Endothelial cell of umbilical vein (primary cell): Measurements from ENCODE around the gene LTBP1. TPM values are rescaled to one million over a fixed set of nuclear protein-coding genes. Genes with fewer than 3 reads are reported as not detected.
"Not testable (repeated sequence)": the region's sequence is repeated elsewhere in the genome, so short reads cannot be mapped to it uniquely, and the experiment has no call there.

ENCODE experiments used
- BruUV-seq: library from RNA; stranded (reverse); fragments of 400-500 nt; replicated peaks from 2 replicates; lab custom pipeline; 2021; lab: Mats Ljungman, UMichigan
- CTCF ChIA-PET: fragments of 300-600, 350-600 bp; sonication (Branson Sonifier 250); formaldehyde crosslinking; loops from one replicate; lab custom pipeline; 2021; ENCODE audit warnings: antibody characterized with exemption, inconsistent platforms; lab: Charles Lee
- POLR2A ChIA-PET: fragments of 300-600, 350-600 bp; sonication (Branson Sonifier 250); formaldehyde crosslinking; loops from one replicate; lab custom pipeline; 2021; ENCODE audit warnings: antibody characterized with exemption, inconsistent platforms; lab: Charles Lee
- DNase-seq: peaks from one replicate; pipeline ENCODE4 v3.0.0-alpha.2; 2011; ENCODE audit warnings: low read depth, low spot score
- FAIRE-seq: peaks from 2 replicates; lab custom pipeline; 2011; peaks lifted over from hg19 to GRCh38; lab: Jason Lieb, UNC
- H2AFZ ChIP-seq: 2 replicates; pipeline ENCODE4 v1.6.0; 2012; ENCODE audit warnings: low read depth, low read length, control low read depth, inconsistent platforms
- H3K27ac ChIP-seq: 2 replicates; pipeline ENCODE4 v1.5.1; 2011; ENCODE audit warnings: low read depth, mild to moderate bottlenecking, control low read depth, low read length, moderate library complexity; ENCODE audit not compliant: insufficient read depth
- H3K27me3 ChIP-seq, 2 experiments: 2 replicates each; pipeline versions ENCODE4 v1.6.0 to v1.6.1; 2011; ENCODE audit warnings: low read length in 2 of 2, mixed read lengths in 1 of 2; ENCODE audit not compliant: control insufficient read depth in 2 of 2, insufficient read depth in 2 of 2
- H3K36me3 ChIP-seq, 2 experiments: 2 replicates in 1 of 2; 3 replicates in 1 of 2; pipeline ENCODE4 v1.5.1; 2011; ENCODE audit warnings: low read length in 2 of 2, mild to moderate bottlenecking in 1 of 2, moderate library complexity in 1 of 2; ENCODE audit not compliant: control insufficient read depth in 2 of 2, insufficient read depth in 2 of 2; ENCODE audit errors: extremely low read depth in 1 of 2
- H3K4me1 ChIP-seq: 3 replicates; pipeline ENCODE4 v1.5.1; 2011; ENCODE audit warnings: mild to moderate bottlenecking, low read length; ENCODE audit not compliant: control insufficient read depth, insufficient read depth; ENCODE audit errors: extremely low read depth
- H3K4me2 ChIP-seq: 2 replicates; pipeline ENCODE4 v1.6.1; 2011; ENCODE audit warnings: low read length, control low read depth, mixed read lengths; ENCODE audit not compliant: insufficient read depth
- H3K4me3 ChIP-seq, 3 experiments: fragments of 200-600 bp in 1 of 3; sonication (generic), shearing (Covaris generic) in 1 of 3; replicated peaks in 1 of 3; 2 replicates each; pipeline ENCODE4 v1.5.1; 2011 to 2016; ENCODE audit warnings: control low read depth in 3 of 3, low read length in 3 of 3, mild to moderate bottlenecking in 2 of 3, inconsistent platforms in 1 of 3, low read depth in 1 of 3, moderate library complexity in 1 of 3; ENCODE audit not compliant: insufficient read depth in 1 of 3
- H3K79me2 ChIP-seq: 2 replicates; pipeline ENCODE4 v1.6.0; 2012; ENCODE audit warnings: low read length, inconsistent platforms; ENCODE audit not compliant: control insufficient read depth, insufficient read depth
- H3K9ac ChIP-seq: replicated peaks from 2 replicates; pipeline ENCODE3; 2011; ENCODE audit warnings: low read length, control low read depth; ENCODE audit not compliant: insufficient read depth; ENCODE audit errors: extremely low read depth
- H3K9me1 ChIP-seq: replicated peaks from 3 replicates; pipeline ENCODE4 v1.6.0; 2011; ENCODE audit warnings: mild to moderate bottlenecking, low read length; ENCODE audit not compliant: control insufficient read depth, insufficient read depth; ENCODE audit errors: extremely low read depth
- H3K9me3 ChIP-seq: replicated peaks from 2 replicates; pipeline ENCODE4 v1.5.1; 2012; ENCODE audit warnings: low read length, inconsistent platforms; ENCODE audit not compliant: control insufficient read depth, insufficient read depth
- H4K20me1 ChIP-seq: replicated peaks from 2 replicates; pipeline ENCODE3; 2011; ENCODE audit warnings: mild to moderate bottlenecking, low read length; ENCODE audit not compliant: control insufficient read depth, insufficient read depth; ENCODE audit errors: extremely low read depth
- CTCF ChIP-seq, 2 donors: IDR thresholded peaks; 1 replicate in 1 of 2; 2 replicates in 1 of 2; pipeline ENCODE4 v1.5.1; 2011; ENCODE audit warnings: low read length in 2 of 2, mild to moderate bottlenecking in 2 of 2, moderate library complexity in 2 of 2, control low read depth in 1 of 2, inconsistent platforms in 1 of 2, low read depth in 1 of 2; ENCODE audit not compliant: insufficient read depth in 1 of 2; ENCODE audit errors: extremely low read depth in 1 of 2
- FOS ChIP-seq: IDR thresholded peaks from 2 replicates; pipeline ENCODE4 v1.6.1; 2011; ENCODE audit warnings: mild to moderate bottlenecking, low read length, moderate library complexity, borderline replicate concordance; ENCODE audit not compliant: insufficient read depth
- GATA2 ChIP-seq: IDR thresholded peaks from 2 replicates; pipeline ENCODE4 v1.7.0; 2011; ENCODE audit warnings: low read depth, mild to moderate bottlenecking, moderate library complexity, mixed read lengths, low read length; ENCODE audit not compliant: insufficient read length, insufficient read depth
- MYC ChIP-seq: IDR thresholded peaks from one replicate; pipeline ENCODE4 v1.6.1; 2011; ENCODE audit warnings: mild to moderate bottlenecking, low read depth, low read length
- POLR2A ChIP-seq: IDR thresholded peaks from 2 replicates; pipeline ENCODE4 v1.6.1; 2012; ENCODE audit warnings: low read depth, mild to moderate bottlenecking, control low read depth, low read length
- POLR2AphosphoS5 ChIP-seq: IDR thresholded peaks from 2 replicates; pipeline ENCODE4 v1.6.1; 2012; ENCODE audit warnings: low read depth, mild to moderate bottlenecking, control low read depth, low read length, moderate library complexity; ENCODE audit not compliant: insufficient read depth
- dilution Hi-C: fragments of 300-500 bp; cut with MboI; formaldehyde crosslinking; loops from one replicate; pipeline ENCODE4 v1.15.0; 2019; ENCODE audit warnings: low sequenced_read_pairs; ENCODE audit not compliant: extremely low pct_ligation_motif_present
- intact Hi-C: fragments of 100-400 bp; cut with micrococcal nuclease; formaldehyde crosslinking; loops from one replicate; pipeline ENCODE4 v1.10.0; 2022
- polyA plus RNA-seq, 4 experiments: library from polyadenylated mRNA; depleted of rRNA in 3 of 4; stranded (reverse) in 3 of 4; unstranded in 1 of 4; fragments of >200 nt; gene quantifications; 2 replicates each; pipeline versions ENCODE4 v1.2.1 to v1.2.3, GENCODE V29; 2011 to 2012; ENCODE audit warnings: missing spikeins in 1 of 4
- total RNA-seq: library from RNA; stranded (reverse); gene quantifications from 2 replicates; pipeline ENCODE4 v1.2.3, GENCODE V29; 2021

The LTBP1 gene
- total and polyA plus RNA-seq, 2 donors (not counting 3 experiments of a cell fraction or from before 2014, with no cell fraction given): 57.4 to 68.2 TPM

- POLR2A ChIA-PET: no interaction called here
- Histone ChIP-seq H3K4me2 (no peak overlapping the region), H3K27ac (no peak overlapping the region), H3K4me1 (peaks cover 7% of the 10 kb centered on the region), H3K9ac (no peak overlapping the region), H3K27me3 (no peaks in the 10 kb centered on the region), H3K79me2 (peaks cover 55% of the 10 kb centered on the region), H3K4me3 (no peak overlapping the region), H2AFZ (no peak overlapping the region), H3K9me1 (no peaks in the 10 kb centered on the region), H4K20me1 (no peaks in the 10 kb centered on the region), H3K36me3 (no peaks in the 10 kb centered on the region), H3K9me3 (no peaks in the 10 kb centered on the region)
- CTCF ChIA-PET: interaction anchor here (1.7 kb wide), 1 partner anchor 64 kb away, joined by 3 read pairs; no protein-coding TSS in a partner anchor
- FAIRE-seq (no peak), DNase-seq (no peak)
- BruUV-seq: no TSS peak
- dilution Hi-C loops (no loop called here), intact Hi-C loops (loop anchor here (5.0 kb wide), 1 partner anchor 53 kb away; no protein-coding TSS in a partner anchor)
- TF ChIP-seq GATA2 (no peak), POLR2A (no peak), CTCF (IDR thresholded peaks at IDR 0.05; ENCODE audit: extremely low read depth in 1 of 2, insufficient read depth in 1 of 2, low read depth in 1 of 2, low read length in 2 of 2) (no peak), FOS (no peak), POLR2AphosphoS5 (no peak), MYC (no peak)
Observed at GRCh38 chr2:32969444-32970162, 22.9 kb downstream of the LTBP1 start.

- dilution Hi-C loops, H3K4me2 ChIP-seq, H3K27ac ChIP-seq, H3K9me1 ChIP-seq, H3K4me1 ChIP-seq, H3K27me3 ChIP-seq, H2AFZ ChIP-seq, CTCF ChIA-PET, DNase-seq, H4K20me1 ChIP-seq, H3K36me3 ChIP-seq, POLR2A ChIA-PET, H3K9me3 ChIP-seq, intact Hi-C loops, H3K4me3 ChIP-seq, BruUV-seq, H3K9ac ChIP-seq, FAIRE-seq: not testable (repeated sequence)
- H3K79me2 ChIP-seq: peaks cover 41% of the 10 kb centered on the region
Observed at GRCh38 chr2:32973772-32974171, 27.0 kb downstream of the LTBP1 start.
